Measurements from ENCODE around the gene PITPNM3.

DNA sequence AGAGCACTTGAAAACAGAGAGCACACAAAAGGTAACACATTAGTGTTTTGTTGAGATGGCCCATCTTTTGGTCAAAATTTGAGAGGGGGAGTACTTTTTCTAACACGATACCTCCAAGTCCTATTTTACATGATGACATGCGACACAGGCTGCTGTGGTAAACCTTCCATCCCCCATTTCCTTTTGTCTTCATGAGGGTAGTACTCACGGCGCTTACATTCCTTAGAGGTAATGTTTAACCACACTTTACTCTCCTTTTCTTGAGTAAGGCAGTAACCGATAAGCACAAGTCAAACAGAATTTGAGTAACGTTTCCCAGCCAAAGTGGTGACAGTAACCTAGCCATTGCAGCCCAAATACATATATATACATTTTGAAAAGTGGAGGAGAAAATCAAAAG is 35.8 kb upstream of the PITPNM3 start:
- TF ChIP-seq EZH2 (IDR thresholded peaks at IDR 0.05; ENCODE audit: low read depth, unreplicated experiment) (no peak), REST (IDR thresholded peaks at IDR 0.05; ENCODE audit: unreplicated experiment) (no peak), EZH2phosphoT487 (IDR thresholded peaks at IDR 0.05; ENCODE audit: unreplicated experiment) (no peak), POLR2AphosphoS5 (IDR thresholded peaks at IDR 0.05; ENCODE audit: low read depth) (no peak), JUNB (IDR thresholded peaks at IDR 0.05; ENCODE audit: unreplicated experiment) (no peak), CREB1 (CRISPR knock-in tag; IDR thresholded peaks at IDR 0.05; ENCODE audit: low read depth) (no peak), STAT1 (IDR thresholded peaks at IDR 0.05; ENCODE audit: unreplicated experiment) (no peak)
- TF ChIP-seq, protein P1, sequence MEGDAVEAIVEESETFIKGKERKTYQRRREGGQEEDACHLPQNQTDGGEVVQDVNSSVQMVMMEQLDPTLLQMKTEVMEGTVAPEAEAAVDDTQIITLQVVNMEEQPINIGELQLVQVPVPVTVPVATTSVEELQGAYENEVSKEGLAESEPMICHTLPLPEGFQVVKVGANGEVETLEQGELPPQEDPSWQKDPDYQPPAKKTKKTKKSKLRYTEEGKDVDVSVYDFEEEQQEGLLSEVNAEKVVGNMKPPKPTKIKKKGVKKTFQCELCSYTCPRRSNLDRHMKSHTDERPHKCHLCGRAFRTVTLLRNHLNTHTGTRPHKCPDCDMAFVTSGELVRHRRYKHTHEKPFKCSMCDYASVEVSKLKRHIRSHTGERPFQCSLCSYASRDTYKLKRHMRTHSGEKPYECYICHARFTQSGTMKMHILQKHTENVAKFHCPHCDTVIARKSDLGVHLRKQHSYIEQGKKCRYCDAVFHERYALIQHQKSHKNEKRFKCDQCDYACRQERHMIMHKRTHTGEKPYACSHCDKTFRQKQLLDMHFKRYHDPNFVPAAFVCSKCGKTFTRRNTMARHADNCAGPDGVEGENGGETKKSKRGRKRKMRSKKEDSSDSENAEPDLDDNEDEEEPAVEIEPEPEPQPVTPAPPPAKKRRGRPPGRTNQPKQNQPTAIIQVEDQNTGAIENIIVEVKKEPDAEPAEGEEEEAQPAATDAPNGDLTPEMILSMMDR (conservative IDR thresholded peaks at IDR 0.05; ENCODE audit: low read depth in 2 of 2), result no peak
- TF ChIP-seq, protein P2, sequence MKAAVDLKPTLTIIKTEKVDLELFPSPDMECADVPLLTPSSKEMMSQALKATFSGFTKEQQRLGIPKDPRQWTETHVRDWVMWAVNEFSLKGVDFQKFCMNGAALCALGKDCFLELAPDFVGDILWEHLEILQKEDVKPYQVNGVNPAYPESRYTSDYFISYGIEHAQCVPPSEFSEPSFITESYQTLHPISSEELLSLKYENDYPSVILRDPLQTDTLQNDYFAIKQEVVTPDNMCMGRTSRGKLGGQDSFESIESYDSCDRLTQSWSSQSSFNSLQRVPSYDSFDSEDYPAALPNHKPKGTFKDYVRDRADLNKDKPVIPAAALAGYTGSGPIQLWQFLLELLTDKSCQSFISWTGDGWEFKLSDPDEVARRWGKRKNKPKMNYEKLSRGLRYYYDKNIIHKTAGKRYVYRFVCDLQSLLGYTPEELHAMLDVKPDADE (IDR thresholded peaks at IDR 0.05), result no peak
